ENCODE data around the gene ZNF804B. TPM values are rescaled to one million over a fixed set of nuclear protein-coding genes. Genes with fewer than 3 reads are reported as not detected.

ZNF804B gene
- total RNA-seq, 4 donors from 2014 or later, result not detected

DNA sequence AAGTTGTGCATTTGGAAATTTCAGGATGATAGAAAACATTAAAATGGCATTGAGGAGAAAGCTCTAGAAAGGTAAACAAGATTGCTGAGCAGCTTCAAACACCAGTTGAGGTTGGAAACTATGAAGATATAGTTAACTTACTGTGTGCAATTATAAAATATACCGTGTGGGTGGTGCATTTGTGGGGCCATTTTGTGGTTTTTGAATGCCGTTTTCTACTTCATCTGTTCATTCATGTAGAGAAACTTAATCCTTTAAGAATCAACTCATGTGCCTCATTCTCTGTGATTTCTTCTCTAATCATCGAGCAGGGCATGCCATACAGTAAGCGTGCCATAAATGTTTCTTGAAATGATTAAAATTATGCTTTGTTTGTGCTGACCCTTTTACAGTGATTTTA is 268.8 kb downstream of the ZNF804B start:
- DNase-seq (ENCODE audit: low spot score) (no peak), ATAC-seq (ENCODE audit: low FRiP score) (no peak)
- TF ChIP-seq, protein P1, sequence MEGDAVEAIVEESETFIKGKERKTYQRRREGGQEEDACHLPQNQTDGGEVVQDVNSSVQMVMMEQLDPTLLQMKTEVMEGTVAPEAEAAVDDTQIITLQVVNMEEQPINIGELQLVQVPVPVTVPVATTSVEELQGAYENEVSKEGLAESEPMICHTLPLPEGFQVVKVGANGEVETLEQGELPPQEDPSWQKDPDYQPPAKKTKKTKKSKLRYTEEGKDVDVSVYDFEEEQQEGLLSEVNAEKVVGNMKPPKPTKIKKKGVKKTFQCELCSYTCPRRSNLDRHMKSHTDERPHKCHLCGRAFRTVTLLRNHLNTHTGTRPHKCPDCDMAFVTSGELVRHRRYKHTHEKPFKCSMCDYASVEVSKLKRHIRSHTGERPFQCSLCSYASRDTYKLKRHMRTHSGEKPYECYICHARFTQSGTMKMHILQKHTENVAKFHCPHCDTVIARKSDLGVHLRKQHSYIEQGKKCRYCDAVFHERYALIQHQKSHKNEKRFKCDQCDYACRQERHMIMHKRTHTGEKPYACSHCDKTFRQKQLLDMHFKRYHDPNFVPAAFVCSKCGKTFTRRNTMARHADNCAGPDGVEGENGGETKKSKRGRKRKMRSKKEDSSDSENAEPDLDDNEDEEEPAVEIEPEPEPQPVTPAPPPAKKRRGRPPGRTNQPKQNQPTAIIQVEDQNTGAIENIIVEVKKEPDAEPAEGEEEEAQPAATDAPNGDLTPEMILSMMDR (IDR thresholded peaks at IDR 0.05), result no peak

GRCh38 chr7:89029864-89030263 is 270.4 kb downstream of the ZNF804B start:
- TF ChIP-seq, protein P1 (IDR thresholded peaks at IDR 0.05), result no peak
- ATAC-seq (ENCODE audit: low FRiP score), result no peak
- DNase-seq (ENCODE audit: low spot score), result no peak

DNA sequence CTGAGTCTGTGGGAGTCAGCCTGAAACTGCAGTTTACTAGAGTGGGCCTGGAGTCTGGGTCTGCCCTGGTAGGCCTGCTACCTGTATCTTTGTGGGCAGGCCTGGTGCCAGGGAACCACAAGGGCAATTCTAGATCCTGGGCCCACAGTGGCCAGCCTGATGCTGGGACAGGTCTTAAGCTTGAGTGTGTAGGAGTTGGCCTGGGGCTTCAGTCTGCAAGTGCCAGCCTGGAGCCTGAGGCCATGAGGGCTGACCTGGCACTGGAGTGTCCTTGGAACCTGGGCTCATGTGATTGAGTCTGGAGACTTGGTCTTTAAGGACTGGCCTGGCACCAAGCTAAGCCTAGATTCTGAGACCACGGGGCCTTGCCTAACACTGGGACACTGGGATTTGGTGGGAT is 281.7 kb downstream of the ZNF804B start:
- DNase-seq (ENCODE audit: low spot score), result no peak
- no peak for ATAC-seq (ENCODE audit: low FRiP score)
- TF ChIP-seq, protein P1 (IDR thresholded peaks at IDR 0.05), result no peak

DNA sequence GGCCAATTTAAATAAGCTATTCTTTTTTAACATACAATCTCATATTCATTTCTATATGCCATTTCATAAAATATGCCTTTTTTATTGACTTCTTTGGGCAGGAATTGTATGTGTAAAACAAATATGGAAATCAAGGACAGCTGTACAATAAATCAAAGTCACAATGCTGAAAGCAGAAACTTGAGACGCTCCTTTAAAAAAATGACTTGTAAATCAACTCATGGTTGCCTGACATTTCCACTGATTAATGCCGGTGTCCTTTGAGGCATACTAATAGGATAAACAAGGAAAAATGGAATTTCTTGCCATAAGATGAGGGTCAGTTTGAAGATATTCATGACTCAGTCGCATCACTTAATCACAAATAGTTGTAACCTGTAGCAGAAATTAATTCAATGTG is 283.4 kb downstream of the ZNF804B start:
- TF ChIP-seq, protein P1 (IDR thresholded peaks at IDR 0.05), result no peak
- DNase-seq (ENCODE audit: low spot score), result no peak
- ATAC-seq (ENCODE audit: low FRiP score), result no peak

GRCh38 chr7:89049043-89049442 is 289.5 kb downstream of the ZNF804B start:
- ATAC-seq (ENCODE audit: low FRiP score) (no peak), DNase-seq (ENCODE audit: low spot score) (no peak)
- TF ChIP-seq, protein P1 (IDR thresholded peaks at IDR 0.05), result no peak

DNA sequence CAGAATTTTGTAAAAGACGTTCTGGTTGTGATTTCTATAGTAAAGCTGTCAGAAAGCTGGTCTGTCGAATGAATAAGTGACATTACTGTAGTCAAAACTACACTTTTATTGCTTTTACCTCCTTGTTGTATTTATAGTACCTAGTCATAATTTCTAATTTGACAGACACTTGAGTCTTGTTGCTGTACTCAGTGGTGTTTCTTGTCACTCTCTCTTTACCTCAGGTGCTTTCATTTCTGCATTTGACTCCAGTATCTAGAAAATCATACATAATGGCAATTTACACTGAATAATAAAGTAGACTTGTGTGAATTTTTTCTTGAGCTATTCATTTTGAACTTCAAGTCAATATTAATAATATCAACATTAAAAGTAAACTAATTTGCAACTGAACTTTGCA is 293.6 kb downstream of the ZNF804B start:
- TF ChIP-seq, protein P1 (IDR thresholded peaks at IDR 0.05), result no peak
- DNase-seq (ENCODE audit: low spot score) (no peak), ATAC-seq (ENCODE audit: low FRiP score) (no peak)

- DNase-seq (ENCODE audit: low spot score) (no peak), ATAC-seq (ENCODE audit: low FRiP score) (no peak)
- TF ChIP-seq, protein P1 (IDR thresholded peaks at IDR 0.05), result no peak
These were observed 294.9 kb downstream of the ZNF804B start for GRCh38 chr7:89054361-89054760.
